NCI-H524 (cell line): ENCODE data around the gene MTHFD2L.
"Not testable (repeated sequence)": the region's sequence is repeated elsewhere in the genome, so short reads cannot be mapped to it uniquely, and the experiment has no call there.

Experiments
- DNase-seq, 2 experiments: peaks; one replicate each; lab custom pipeline; 2025; lab: John Stamatoyannopoulos, UW

The MTHFD2L gene

GRCh38 chr4:74189331-74190043, 31.6 kb downstream of the MTHFD2L start:
- DNase-seq, result peak in 1 of 2 experiments; percentile 40

DNA sequence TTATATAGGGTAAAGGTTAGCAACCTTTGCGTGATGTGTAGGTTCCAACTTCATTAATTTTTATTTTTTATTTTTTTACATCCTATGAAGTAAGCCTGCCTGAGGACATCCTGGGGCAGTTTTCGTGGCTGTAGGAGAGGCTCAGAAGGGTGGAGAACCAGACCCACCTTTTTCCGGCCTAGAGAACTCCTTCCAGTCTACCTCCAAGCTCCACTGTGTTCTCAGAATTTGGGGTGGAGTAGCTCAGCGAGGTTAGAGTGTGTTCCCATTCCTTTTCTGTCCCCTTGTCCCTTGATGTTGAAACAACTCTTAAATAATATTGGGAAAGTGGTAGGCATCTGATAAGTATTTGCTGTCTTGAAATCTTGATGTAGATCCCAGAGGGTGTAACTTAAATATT, 32.4 kb downstream of the MTHFD2L start:
- no peak for DNase-seq

DNA sequence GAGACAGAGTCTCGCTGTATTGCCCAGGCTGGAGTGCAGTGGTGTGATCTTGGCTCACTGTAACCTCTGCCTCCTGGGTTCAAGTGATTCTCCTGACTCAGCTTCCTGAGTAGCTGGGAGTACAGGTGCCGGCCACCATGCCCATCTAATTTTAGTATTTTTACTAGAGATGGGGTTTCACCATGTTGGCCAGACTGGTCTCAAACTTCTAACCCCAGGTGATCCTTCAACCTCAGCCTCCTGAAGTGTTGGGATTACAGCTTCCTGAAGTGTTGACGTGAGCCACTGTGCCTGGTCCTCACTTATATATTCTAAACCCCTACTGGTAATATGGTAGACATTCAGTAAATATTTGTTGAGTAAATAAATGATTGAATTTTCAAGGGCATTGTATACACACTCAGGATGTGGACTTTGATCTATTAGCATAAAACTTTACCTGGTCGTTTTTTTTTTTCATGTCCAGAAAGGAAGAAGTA, 33.0 kb downstream of the MTHFD2L start:
- DNase-seq, result no peak

GRCh38 chr4:74197080-74197479, 39.2 kb downstream of the MTHFD2L start:
- no peak for DNase-seq

- DNase-seq, result no peak
These were observed 44.2 kb downstream of the MTHFD2L start for GRCh38 chr4:74202062-74202586.

DNA sequence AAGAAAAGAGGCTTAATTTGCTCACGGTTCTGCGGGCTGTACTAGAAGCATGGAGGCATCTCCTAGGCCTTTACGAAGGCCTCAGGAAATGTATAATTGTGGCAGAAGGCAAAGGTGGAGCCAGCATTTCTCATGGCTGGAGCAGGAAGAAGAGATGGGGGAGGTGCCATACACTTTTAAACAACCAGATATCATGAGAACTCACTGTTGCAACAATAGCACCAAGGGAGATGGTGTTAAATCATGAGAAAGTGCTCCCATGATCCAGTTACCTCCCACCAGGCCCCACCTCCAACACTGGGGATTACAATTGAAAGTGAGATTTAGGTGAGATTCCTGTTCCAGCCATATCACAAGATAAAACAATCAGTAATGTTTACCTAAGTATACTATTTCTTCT, 45.5 kb downstream of the MTHFD2L start:
- no peak for DNase-seq

DNA sequence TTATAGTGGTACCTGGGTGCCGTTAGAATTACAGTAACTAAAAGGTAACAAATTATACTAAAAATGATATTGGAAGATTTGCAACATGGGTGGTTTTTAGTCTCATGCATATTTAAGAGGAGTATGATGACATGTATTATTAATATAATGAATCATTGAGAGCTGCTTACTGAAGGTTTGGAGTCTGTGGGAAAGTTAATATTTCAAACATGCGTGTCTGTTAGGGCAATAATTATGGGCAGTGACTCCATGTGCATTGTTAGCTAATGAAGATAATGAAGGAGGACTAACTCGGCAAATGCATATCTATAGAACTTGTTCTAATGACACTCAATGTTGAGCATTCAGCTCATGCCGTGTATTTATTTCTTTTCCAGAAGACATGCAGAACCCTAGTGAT, 47.1 kb downstream of the MTHFD2L start:
- no peak for DNase-seq

GRCh38 chr4:74205559-74205958, 47.6 kb downstream of the MTHFD2L start:
- peak in 1 of 2 experiments; percentile 34 for DNase-seq

GRCh38 chr4:74206088-74206825, 48.3 kb downstream of the MTHFD2L start:
- peak; percentile 2 to 11 for DNase-seq

DNA sequence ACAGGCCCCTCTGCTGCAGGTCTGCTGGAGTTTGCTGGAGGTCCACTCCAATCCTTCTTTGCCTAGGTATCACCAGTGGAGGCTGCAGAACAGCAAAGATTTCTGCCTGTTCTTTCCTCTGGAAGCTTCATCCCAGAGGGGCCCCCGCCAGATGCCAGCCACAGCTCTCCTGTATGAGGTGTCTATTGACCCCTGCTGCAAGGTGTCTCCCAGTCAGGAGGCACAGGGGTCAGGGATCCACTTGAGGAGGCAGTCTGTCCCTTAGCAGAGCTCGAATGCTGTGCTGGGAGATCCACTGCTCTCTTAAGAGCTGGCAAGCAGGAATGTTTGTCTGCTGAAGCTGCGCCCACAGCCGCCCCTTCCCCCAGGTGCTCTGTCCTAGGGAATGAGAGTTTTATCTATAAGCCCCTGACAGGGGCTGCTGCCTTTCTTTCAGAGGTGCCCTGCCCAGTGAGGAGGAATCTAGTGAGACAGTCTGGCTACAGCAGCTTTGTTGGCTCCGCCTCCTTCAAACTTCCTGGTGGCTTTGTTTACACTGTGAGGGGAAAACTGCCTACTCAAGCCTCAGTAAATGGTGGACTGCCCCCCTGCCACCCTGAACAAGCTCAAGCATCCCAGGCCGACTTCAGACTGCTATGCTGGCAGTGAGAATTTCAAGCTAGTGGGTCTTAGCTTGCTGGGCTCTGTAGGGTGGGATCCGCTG, 56.7 kb downstream of the MTHFD2L start:
- not testable (repeated sequence) for DNase-seq

DNA sequence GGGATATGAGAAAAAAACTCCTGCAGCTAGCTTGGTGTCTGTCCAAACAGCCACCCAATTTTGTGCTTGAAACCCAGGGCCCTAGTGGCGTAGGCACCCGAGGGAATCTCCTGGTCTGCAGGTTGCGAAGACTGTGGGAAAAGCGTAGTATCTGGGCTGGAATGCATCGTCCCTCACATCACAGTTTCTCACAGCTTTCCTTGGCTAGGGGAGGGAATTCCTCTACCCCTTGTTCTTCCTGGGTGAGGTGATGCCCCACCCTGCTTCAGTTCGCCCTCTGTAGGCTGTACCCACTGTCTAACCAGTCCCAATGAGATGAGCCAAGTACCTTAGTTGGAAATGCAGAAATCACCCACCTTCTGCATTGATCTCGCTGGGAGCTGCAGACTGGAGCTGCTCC, 57.3 kb downstream of the MTHFD2L start:
- not testable (repeated sequence) for DNase-seq

DNA sequence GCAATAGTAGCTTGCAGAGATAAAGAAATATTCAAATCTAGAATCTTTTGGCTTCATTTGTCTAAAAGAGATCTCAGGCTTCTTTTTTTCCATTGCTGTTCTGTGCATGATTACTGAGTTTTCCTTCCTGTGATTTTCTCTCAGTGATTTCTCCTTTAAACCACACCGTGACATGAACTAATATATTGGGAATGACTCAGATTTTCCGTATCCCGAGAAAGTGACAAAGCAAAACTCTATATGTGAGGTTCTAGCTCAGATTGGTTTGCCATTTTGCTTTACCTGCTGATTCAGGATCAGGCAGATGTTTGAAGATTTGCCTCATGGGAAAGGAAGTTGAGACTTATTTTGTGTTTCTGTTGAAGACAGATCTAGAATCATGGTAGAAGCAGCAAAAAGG, 59.4 kb downstream of the MTHFD2L start:
- DNase-seq, result no peak

GRCh38 chr4:74218201-74218600, 60.3 kb downstream of the MTHFD2L start:
- no peak for DNase-seq

- DNase-seq, result no peak
These were observed 61.3 kb downstream of the MTHFD2L start for GRCh38 chr4:74219240-74219639.

DNA sequence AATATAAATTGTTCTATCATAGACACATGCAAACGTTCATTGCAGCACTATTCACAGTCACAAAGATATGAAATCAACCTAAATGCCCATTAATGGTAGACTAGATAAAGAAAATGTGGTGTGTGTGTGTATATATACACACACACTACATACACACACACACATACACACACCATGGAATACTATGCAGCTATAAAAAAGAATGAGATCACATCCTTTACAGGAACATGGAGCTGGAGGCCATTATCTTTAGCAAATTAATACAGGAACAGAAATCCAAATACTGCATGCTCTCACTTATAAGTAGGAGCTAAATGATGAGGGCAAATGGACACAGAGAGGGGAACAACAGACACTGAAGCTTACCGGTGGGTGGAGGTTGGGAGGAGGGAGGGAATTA, 65.2 kb downstream of the MTHFD2L start:
- DNase-seq, result no peak

GRCh38 chr4:74223801-74224200, 65.9 kb downstream of the MTHFD2L start:
- DNase-seq, result no peak

DNA sequence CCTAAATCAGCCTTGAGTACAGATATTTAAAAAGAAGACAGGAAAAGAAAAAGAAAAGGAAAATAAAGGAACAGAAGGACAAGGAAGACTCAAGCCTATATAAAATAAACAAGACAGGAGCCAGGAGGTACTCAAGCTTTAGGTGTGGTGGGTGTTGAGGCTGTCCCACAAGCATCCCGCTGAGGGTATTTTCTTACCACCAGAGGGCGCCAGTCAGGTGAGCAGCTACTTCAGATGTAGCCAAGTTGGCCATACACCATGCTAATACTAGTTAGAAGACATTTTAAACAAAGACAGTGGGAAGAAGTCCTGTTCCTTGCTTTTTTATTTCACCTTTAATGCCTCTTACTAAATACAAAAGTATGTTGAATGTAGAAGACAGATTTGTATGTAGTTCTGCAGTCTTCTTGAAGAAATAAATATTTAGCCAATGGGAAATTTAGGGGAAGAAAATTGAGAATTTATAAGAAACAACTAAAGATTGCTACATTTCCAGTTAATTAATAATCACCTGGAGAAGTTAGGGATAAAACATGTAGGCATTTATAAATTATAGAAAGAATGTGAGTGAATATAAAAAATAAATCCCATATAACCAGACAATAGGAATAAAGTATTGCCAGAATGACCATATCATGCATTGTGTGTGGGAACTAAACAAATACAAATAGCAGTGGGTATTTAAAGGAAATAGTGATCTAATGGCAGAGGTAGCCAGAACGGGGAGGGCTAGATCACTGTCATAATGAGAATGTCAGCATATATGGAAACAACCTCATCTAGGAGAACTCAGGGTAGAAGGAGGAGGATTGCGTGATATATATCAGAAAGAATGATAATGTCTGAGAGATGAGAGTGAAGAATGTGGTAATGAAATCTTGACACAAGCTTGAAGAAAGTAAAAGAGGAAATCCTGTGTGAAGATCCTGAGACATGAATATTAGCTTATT, 71.0 kb downstream of the MTHFD2L start:
- peak; percentile 36 to 37 for DNase-seq

DNA sequence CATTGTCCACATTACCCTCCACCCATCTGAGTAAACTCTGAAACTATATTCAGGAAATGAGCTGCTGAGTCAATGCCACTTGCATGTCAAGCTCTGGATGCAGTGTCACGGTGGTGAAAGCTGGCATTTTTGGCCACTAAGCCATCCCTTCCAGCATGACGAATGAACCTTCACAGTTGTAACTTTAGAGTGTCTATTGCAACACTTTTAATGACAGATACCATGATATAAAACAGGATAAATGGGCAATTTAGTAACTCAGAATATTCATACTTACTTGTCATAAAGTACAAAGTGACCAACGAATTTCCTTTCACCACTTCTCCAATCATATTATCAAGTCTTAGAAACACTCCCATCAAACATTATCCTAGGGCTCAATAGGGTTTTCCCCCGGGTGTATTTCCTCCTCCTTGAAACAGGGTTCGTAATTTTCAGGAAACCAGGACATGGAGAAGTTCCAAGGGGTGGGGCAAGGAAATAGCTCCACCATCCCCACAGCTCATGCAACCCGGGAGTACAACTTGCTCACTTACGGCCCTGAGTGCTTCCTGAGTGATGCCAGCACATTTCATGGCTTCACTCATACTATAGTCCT, 73.1 kb downstream of the MTHFD2L start:
- no peak for DNase-seq

GRCh38 chr4:74235135-74235534, 77.2 kb downstream of the MTHFD2L start:
- DNase-seq, result no peak

DNA sequence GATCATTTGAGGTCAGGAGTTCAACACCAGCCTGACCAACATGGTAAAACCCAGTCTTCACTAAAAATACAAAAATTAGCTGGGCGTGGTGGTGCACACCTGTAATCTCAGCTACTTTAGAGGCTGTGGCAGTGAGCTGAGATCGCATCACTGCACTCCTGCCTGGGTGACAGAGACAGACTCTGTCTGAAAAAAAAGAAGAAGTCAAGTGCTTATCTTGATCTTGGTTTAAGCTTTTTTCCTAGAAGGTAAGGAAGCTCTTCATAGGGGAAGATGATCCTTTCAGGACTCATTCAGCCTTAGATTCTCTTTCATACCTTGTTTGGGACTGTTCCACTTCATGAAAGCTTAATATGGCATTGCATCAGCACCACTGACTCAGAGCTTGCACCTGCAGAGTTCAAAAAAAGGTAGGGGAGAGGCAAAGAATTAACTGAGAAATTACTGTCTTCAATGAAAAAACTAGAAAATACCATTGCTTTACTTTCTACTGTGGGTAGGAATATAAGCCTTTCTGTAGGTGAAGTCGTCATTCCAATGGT, 79.6 kb downstream of the MTHFD2L start:
- DNase-seq, result no peak

- no peak for DNase-seq
These were observed 86.1 kb downstream of the MTHFD2L start for GRCh38 chr4:74244049-74244448.
